Measurements from ENCODE around the gene BACH2.

- TF ChIP-seq CTCF (IDR thresholded peaks at IDR 0.05) (no peak), POLR2AphosphoS5 (IDR thresholded peaks at IDR 0.05) (no peak), EP300 (IDR thresholded peaks at IDR 0.05) (no peak)
Observed at GRCh38 chr6:90272895-90273294, 23.7 kb downstream of the BACH2 start.
